IMR-90 (cell line): Measurements from ENCODE around the gene PPIL6. TPM values are rescaled to one million over a fixed set of nuclear protein-coding genes. Genes with fewer than 3 reads are reported as not detected.
A peak's percentile ranks its signal among the peaks of the same experiment; 100 is the strongest.

Experiments used
- ATAC-seq: fragments of 200-7000 bp; cut with Tn5 transposase; 2 replicates; pipeline ENCODE4 v1.9.1; 2020; ENCODE audit warnings: low read depth, mild to moderate bottlenecking, moderate library complexity
- BruUV-seq: library from RNA; stranded (reverse); fragments of 400-500 nt; replicated peaks from 2 replicates; lab custom pipeline; 2021; lab: Mats Ljungman, UMichigan
- CTCF ChIA-PET: fragments of 300-600 bp; formaldehyde crosslinking; extraction: SDS; loops from one replicate; lab custom pipeline; 2021; ENCODE audit warnings: antibody characterized with exemption; lab: Yijun Ruan, JAX
- POLR2A ChIA-PET: fragments of 300-600 bp; sonication (Branson Sonifier 250); formaldehyde crosslinking; loops from one replicate; lab custom pipeline; 2022; ENCODE audit warnings: antibody characterized with exemption; ENCODE audit not compliant: unreplicated experiment; lab: Charles Lee
- DNase-seq: peaks from one replicate; pipeline ENCODE4 v3.0.0; 2013
- H2AFZ ChIP-seq: replicated peaks from 2 replicates; pipeline ENCODE3; 2013; ENCODE audit warnings: low read length, mild to moderate bottlenecking; ENCODE audit not compliant: poor library complexity
- H2AK5ac ChIP-seq: 2 replicates; pipeline ENCODE4 v1.6.1; 2013; ENCODE audit warnings: low read depth, low read length, inconsistent platforms
- H2AK9ac ChIP-seq: replicated peaks from 2 replicates; pipeline ENCODE3; 2013; ENCODE audit warnings: mild to moderate bottlenecking, low read depth, low read length, moderate library complexity; ENCODE audit not compliant: poor library complexity
- H2BK120ac ChIP-seq: 2 replicates; pipeline ENCODE4 v1.6.1; 2013; ENCODE audit warnings: low read depth, low read length, inconsistent platforms
- H2BK15ac ChIP-seq: 3 replicates; pipeline ENCODE4 v1.6.1; 2013; ENCODE audit warnings: low read depth, low read length, inconsistent platforms
- H2BK20ac ChIP-seq: 2 replicates; pipeline ENCODE4 v1.6.1; 2013; ENCODE audit warnings: low read depth, mild to moderate bottlenecking, inconsistent platforms, low read length, moderate library complexity
- H2BK5ac ChIP-seq: 2 replicates; pipeline ENCODE4 v1.6.1; 2013; ENCODE audit warnings: mild to moderate bottlenecking, low read depth, low read length, inconsistent platforms; ENCODE audit not compliant: poor library complexity, severe bottlenecking
- H3K14ac ChIP-seq: replicated peaks from 2 replicates; pipeline ENCODE4 v1.6.1; 2013; ENCODE audit warnings: low read depth, low read length, inconsistent platforms
- H3K18ac ChIP-seq: 2 replicates; pipeline ENCODE4 v1.6.1; 2013; ENCODE audit warnings: low read depth, low read length, control low read depth
- H3K23ac ChIP-seq: 2 replicates; pipeline ENCODE4 v1.6.1; 2013; ENCODE audit warnings: low read depth, low read length, inconsistent platforms
- H3K27ac ChIP-seq: 2 replicates; pipeline ENCODE4 v1.5.1; 2013; ENCODE audit warnings: mild to moderate bottlenecking, control low read depth, low read length; ENCODE audit not compliant: insufficient read depth
- H3K27me3 ChIP-seq: 2 replicates; pipeline ENCODE4 v1.6.1; 2013; ENCODE audit warnings: low read length; ENCODE audit not compliant: control insufficient read depth, insufficient read depth
- H3K36me3 ChIP-seq: 2 replicates; pipeline ENCODE4 v1.6.1; 2013; ENCODE audit warnings: low read length, mixed read lengths; ENCODE audit not compliant: control insufficient read depth, insufficient read depth
- H3K4ac ChIP-seq: 2 replicates; pipeline ENCODE4 v1.6.1; 2013; ENCODE audit warnings: low read depth, low read length, inconsistent platforms
- H3K4me1 ChIP-seq: 2 replicates; pipeline ENCODE4 v1.6.1; 2013; ENCODE audit warnings: low read length, mixed read lengths; ENCODE audit not compliant: control insufficient read depth, insufficient read depth
- H3K4me2 ChIP-seq: 2 replicates; pipeline ENCODE4 v1.6.1; 2013; ENCODE audit warnings: low read depth, mild to moderate bottlenecking, control low read depth, low read length, moderate library complexity
- H3K4me3 ChIP-seq: 2 replicates; pipeline ENCODE4 v1.5.1; 2013; ENCODE audit warnings: low read depth, mild to moderate bottlenecking, control low read depth, low read length, moderate library complexity; ENCODE audit not compliant: insufficient read depth
- H3K56ac ChIP-seq: 2 replicates; pipeline ENCODE4 v1.6.1; 2013; ENCODE audit warnings: low read length, inconsistent platforms; ENCODE audit not compliant: insufficient read depth; ENCODE audit errors: extremely low read depth
- H3K79me1 ChIP-seq, 2 experiments: 2 replicates each; pipeline ENCODE4 v1.6.1; 2013; ENCODE audit warnings: low read length in 2 of 2, inconsistent platforms in 1 of 2, low read depth in 1 of 2
- H3K9ac ChIP-seq: 2 replicates; pipeline ENCODE4 v1.6.1; 2013; ENCODE audit warnings: low read depth, low read length, control low read depth
- H3K9me1 ChIP-seq: 2 replicates; pipeline ENCODE4 v1.6.1; 2013; ENCODE audit warnings: low read length, inconsistent platforms; ENCODE audit not compliant: insufficient read depth
- H3K9me3 ChIP-seq: 2 replicates; pipeline ENCODE4 v1.6.1; 2013; ENCODE audit warnings: low read length; ENCODE audit not compliant: control insufficient read depth, insufficient read depth
- H4K20me1 ChIP-seq: 2 replicates; pipeline ENCODE4 v1.6.1; 2013; ENCODE audit warnings: low read length, inconsistent platforms; ENCODE audit not compliant: insufficient read depth
- H4K5ac ChIP-seq: 2 replicates; pipeline ENCODE4 v1.6.1; 2013; ENCODE audit warnings: mild to moderate bottlenecking, low read depth, low read length, control low read depth
- H4K8ac ChIP-seq, 2 experiments: 2 replicates each; pipeline ENCODE4 v1.6.1; 2013; ENCODE audit warnings: low read depth in 2 of 2, low read length in 2 of 2, control low read depth in 1 of 2, inconsistent platforms in 1 of 2
- H4K91ac ChIP-seq: 2 replicates; pipeline ENCODE4 v1.6.1; 2013; ENCODE audit warnings: low read depth, low read length, inconsistent platforms; ENCODE audit not compliant: insufficient read depth
- CEBPB ChIP-seq: IDR thresholded peaks from 2 replicates; pipeline ENCODE4 v1.6.1; 2012; ENCODE audit warnings: low read depth, low read length, improper control_type of control experiment
- FOS ChIP-seq: fragments of 150-350 bp; IDR thresholded peaks from 2 replicates; pipeline ENCODE4 v1.6.1; 2016; ENCODE audit warnings: low read depth, low read length
- MXI1 ChIP-seq: IDR thresholded peaks from 2 replicates; pipeline ENCODE4 v1.6.1; 2012; ENCODE audit warnings: low read depth, mild to moderate bottlenecking, low read length, moderate library complexity, borderline replicate concordance
- POLR2A ChIP-seq: IDR thresholded peaks from 2 replicates; pipeline ENCODE4 v1.6.1; 2012; ENCODE audit warnings: mild to moderate bottlenecking, low read depth, low read length
- RAD21 ChIP-seq: IDR thresholded peaks from 2 replicates; pipeline ENCODE4 v1.6.1; 2012; ENCODE audit warnings: low read length, improper control_type of control experiment
- RCOR1 ChIP-seq: IDR thresholded peaks from 2 replicates; pipeline ENCODE4 v1.6.1; 2012; ENCODE audit warnings: mild to moderate bottlenecking, low read length, improper control_type of control experiment; ENCODE audit not compliant: insufficient replicate concordance
- SMC3 ChIP-seq: fragments of 150-350 bp; IDR thresholded peaks from 2 replicates; pipeline ENCODE4 v1.6.1; 2016; ENCODE audit warnings: low read depth, mild to moderate bottlenecking, antibody characterized with exemption, low read length, moderate library complexity
- USF2 ChIP-seq: fragments of 150-350 bp; IDR thresholded peaks from 2 replicates; pipeline ENCODE4 v1.6.1; 2017; ENCODE audit warnings: mild to moderate bottlenecking, antibody characterized with exemption, low read length, low read depth
- WGBS, 2 experiments: methylation state at CpG; one replicate each; pipeline versions ENCODE4 v1.1.5 to v1.1.7; 2013; ENCODE audit warnings: missing lambda C conversion rate in 2 of 2; ENCODE audit not compliant: insufficient read length in 1 of 2; ENCODE audit errors: extremely low coverage in 2 of 2; 5-methylcytosine and 5-hydroxymethylcytosine counted together
- dilution Hi-C: fragments of 300-500 bp; cut with HindIII; formaldehyde crosslinking; loops from one replicate; pipeline ENCODE4 v1.14.3; 2018; ENCODE audit warnings: low sequenced_read_pairs; ENCODE audit not compliant: unreplicated experiment
- in situ Hi-C: fragments of 300-500 bp; cut with MboI; formaldehyde crosslinking; loops from 3 replicates; pipeline ENCODE4 v1.14.3; 2019; ENCODE audit warnings: low sequenced_read_pairs, inconsistent platforms, mixed read lengths
- intact Hi-C: fragments of 100-400 bp; cut with micrococcal nuclease; formaldehyde crosslinking; loops from 2 replicates; pipeline ENCODE4 v1.10.0; 2022
- polyA plus RNA-seq, 3 experiments: library from polyadenylated mRNA; depleted of rRNA; stranded (reverse); fragments of >200 nt; gene quantifications; 2 replicates each; pipeline ENCODE4 v1.2.3, GENCODE V29; 2012; ENCODE audit warnings: low replicate concordance in 1 of 3
- total RNA-seq: library from RNA; depleted of rRNA; stranded (reverse); fragments of >200 nt; gene quantifications from 2 replicates; pipeline ENCODE4 v1.2.3, GENCODE V29; 2012
- TF ChIP-seq, protein P1 (sequence below): fragments of 150-350 bp; IDR thresholded peaks from 2 replicates; pipeline ENCODE4 v1.6.1; 2016; ENCODE audit warnings: low read depth, mild to moderate bottlenecking, low read length, moderate library complexity, borderline replicate concordance

PPIL6 gene
- total and polyA plus RNA-seq, 2 of the 4 experiments (the other 2 are of a cell fraction): 0.15 to 0.18 TPM

GRCh38 chr6:109428889-109429477 lies 11.4 kb downstream of the PPIL6 start:
- no peak overlapping the region for H3K27ac ChIP-seq
- TF ChIP-seq MXI1: no peak
- TF ChIP-seq RCOR1: no peak
- TF ChIP-seq RAD21: no peak
- TF ChIP-seq FOS: no peak
- TF ChIP-seq, protein P1, sequence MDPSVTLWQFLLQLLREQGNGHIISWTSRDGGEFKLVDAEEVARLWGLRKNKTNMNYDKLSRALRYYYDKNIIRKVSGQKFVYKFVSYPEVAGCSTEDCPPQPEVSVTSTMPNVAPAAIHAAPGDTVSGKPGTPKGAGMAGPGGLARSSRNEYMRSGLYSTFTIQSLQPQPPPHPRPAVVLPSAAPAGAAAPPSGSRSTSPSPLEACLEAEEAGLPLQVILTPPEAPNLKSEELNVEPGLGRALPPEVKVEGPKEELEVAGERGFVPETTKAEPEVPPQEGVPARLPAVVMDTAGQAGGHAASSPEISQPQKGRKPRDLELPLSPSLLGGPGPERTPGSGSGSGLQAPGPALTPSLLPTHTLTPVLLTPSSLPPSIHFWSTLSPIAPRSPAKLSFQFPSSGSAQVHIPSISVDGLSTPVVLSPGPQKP: no peak
- no peak for TF ChIP-seq USF2
- no peak for TF ChIP-seq POLR2A
- TF ChIP-seq CEBPB: peak; percentile 78
- no peak for TF ChIP-seq SMC3
- ChIA-PET POLR2A (no interaction called here), CTCF (interaction anchor here (0.7 kb wide), 2 partner anchors 9 to 11 kb away, joined by 4 to 5 read pairs; partner anchors contain the start of genes PPIL6 and SMPD2)
- H3K9me3 ChIP-seq: no peaks in the 10 kb centered on the region
- no peak overlapping the region for H2BK5ac ChIP-seq
- H3K4me2 ChIP-seq: no peak overlapping the region; the same call in 1 of the 2 replicates
- H4K91ac ChIP-seq: no peak overlapping the region
- no peak overlapping the region for H4K5ac ChIP-seq
- H4K20me1 ChIP-seq: no peaks in the 10 kb centered on the region
- H3K4me1 ChIP-seq: no peaks in the 10 kb centered on the region; the same call in 1 of the 2 replicates
- H3K9ac ChIP-seq: no peak overlapping the region
- no peak overlapping the region for H2BK20ac ChIP-seq
- no peak overlapping the region for H3K18ac ChIP-seq
- H2AK5ac ChIP-seq: no peak overlapping the region
- H4K8ac ChIP-seq: no peak overlapping the region
- H3K56ac ChIP-seq: no peak overlapping the region
- H3K14ac ChIP-seq: no peak overlapping the region
- in situ Hi-C loops (no loop called here), dilution Hi-C loops (no loop called here), intact Hi-C loops (no loop called here)
- peaks cover 2% of the 10 kb centered on the region; the same call in 1 of the 2 replicates for H3K27me3 ChIP-seq
- no peak overlapping the region for H3K4ac ChIP-seq
- H2BK120ac ChIP-seq: no peak overlapping the region
- ATAC-seq (peak; percentile 99), DNase-seq (peak; percentile 74)
- no peak overlapping the region for H3K23ac ChIP-seq
- no peak overlapping the region for H3K4me3 ChIP-seq
- no peaks in the 10 kb centered on the region for H3K79me1 ChIP-seq
- H2AFZ ChIP-seq: no peak overlapping the region
- no TSS peak for BruUV-seq
- no peaks in the 10 kb centered on the region for H3K9me1 ChIP-seq
- H2BK15ac ChIP-seq: no peak overlapping the region
- WGBS, 2 experiments: 28% methylated on average over 3 of the region's 7 CpGs; no CpG with 5 or more reads in 1 of the 2 experiments
- no peaks in the 10 kb centered on the region for H3K36me3 ChIP-seq
- H2AK9ac ChIP-seq: no peak overlapping the region
